GM18499 (cell line): Measurements from ENCODE around the gene C1orf185.
"Not testable (repeated sequence)": the region's sequence is repeated elsewhere in the genome, so short reads cannot be mapped to it uniquely, and the experiment has no call there.

Source experiments
- ATAC-seq: cut with Tn5 transposase; IDR thresholded peaks from one replicate; pipeline ENCODE4 v1.9.1; 2021; ENCODE audit warnings: moderate number of reproducible peaks; ENCODE audit not compliant: insufficient read depth, unreplicated experiment

The C1orf185 gene

GRCh38 chr1:51131185-51131584, 29.2 kb downstream of the C1orf185 start:
- no peak for ATAC-seq

GRCh38 chr1:51133045-51133444, 31.0 kb downstream of the C1orf185 start:
- no peak for ATAC-seq

DNA sequence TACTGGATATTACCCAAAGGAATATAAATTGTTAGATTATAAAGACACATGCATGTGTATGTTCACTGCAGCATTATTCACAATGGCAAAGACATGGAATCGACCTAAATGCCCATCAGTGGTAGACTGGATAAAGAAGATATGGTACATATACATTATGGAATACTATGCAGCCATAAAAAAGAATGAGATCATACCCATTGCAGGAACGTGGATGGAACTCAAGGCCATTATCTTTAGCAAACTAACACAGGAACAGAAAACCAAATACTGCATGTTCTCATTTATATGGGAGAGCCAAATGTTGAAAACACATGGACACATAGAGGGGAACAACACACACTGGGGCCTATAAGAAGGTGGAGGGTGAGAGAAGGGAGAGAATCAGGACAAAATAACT, 35.7 kb downstream of the C1orf185 start:
- not testable (repeated sequence) for ATAC-seq

DNA sequence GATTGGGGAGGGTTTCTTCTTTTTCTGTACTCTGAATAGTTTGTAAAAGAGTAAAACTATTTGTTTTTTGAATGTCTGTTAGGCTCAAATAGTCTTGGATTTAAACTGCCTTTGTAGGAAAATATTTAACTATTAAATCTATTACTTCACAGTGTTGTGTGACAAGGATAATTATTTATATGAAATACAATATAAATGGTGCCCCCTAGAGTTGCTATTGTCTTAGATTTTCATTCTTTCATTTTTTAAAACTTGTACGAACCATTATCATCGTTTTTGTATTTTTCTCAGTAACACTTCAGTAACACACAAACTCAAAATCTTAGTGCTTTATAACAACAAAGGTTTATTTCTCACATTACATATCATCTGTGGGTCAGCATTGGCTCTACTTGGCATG, 37.4 kb downstream of the C1orf185 start:
- no peak for ATAC-seq

GRCh38 chr1:51147394-51147793, 45.4 kb downstream of the C1orf185 start:
- no peak for ATAC-seq

DNA sequence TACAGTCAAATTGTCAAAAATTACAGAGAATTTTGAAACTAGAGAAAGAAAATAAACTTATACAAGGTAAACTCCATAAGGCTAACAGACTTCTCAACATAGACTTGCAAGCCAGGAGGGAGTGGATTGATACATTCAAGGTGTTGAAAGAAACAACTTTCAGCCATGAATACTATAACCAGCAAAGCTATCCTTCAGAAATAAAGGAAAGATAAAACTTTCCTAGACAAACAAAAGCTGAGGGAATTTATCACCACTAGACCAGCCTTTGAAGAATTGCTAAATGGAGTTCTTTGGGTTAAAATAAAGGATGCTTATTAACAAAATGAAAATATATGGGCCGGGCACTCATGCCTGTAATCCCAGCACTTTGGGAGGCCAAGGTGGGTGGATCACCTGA, 52.7 kb downstream of the C1orf185 start:
- ATAC-seq = no peak

- no peak for ATAC-seq
These were observed 54.7 kb downstream of the C1orf185 start for GRCh38 chr1:51156752-51157151.

- ATAC-seq = no peak
These were observed 55.4 kb downstream of the C1orf185 start for GRCh38 chr1:51157395-51157794.

DNA sequence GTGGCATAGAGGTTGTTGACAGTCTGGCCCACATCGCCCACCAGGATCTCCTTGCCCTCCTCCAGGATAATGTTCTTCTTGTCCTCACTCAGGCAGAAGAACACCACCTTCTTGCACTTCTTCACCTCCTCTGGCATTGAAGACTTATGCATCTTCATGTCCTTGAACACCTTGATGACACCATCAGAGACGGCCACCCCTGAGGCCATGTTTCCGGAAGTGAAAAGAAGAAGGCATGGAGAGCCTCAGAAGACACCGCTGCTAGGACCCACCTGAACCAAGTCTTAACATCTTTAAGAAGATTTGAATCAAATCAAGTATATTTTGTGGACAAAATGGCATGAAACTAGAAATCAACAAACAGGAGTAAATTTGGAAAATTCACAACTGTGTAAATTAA, 56.2 kb downstream of the C1orf185 start:
- ATAC-seq = no peak

- ATAC-seq = not testable (repeated sequence)
These were observed 60.5 kb downstream of the C1orf185 start for GRCh38 chr1:51162560-51162959.

GRCh38 chr1:51165540-51165939, 63.5 kb downstream of the C1orf185 start:
- no peak for ATAC-seq

DNA sequence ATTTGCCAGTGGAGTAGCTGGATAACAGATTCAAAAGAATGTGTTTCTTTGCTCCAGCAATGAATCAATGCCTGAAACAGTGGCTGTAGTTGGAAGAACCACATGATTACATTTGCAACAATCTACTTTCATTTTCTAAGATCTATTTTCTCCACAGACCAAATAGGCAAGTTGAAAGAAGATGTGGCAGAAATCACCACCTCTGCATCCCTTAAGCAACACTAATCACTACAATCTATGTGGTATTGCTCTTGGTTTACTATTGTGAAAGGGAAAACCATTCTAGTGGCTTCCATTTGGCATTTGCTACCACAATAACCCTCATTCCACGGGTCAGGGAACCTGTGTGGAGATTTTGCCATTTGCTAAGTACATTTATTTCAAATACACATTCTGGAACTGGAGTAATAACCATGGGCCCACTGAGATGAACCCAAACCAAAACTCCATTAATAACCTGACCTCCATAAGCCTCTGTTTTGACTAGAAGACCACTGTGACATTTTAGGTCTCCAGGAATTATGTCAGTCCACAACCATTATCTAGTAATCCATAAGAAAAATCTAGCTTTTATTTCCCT, 66.3 kb downstream of the C1orf185 start:
- ATAC-seq = no peak

GRCh38 chr1:51168936-51169335, 66.9 kb downstream of the C1orf185 start:
- ATAC-seq = no peak

DNA sequence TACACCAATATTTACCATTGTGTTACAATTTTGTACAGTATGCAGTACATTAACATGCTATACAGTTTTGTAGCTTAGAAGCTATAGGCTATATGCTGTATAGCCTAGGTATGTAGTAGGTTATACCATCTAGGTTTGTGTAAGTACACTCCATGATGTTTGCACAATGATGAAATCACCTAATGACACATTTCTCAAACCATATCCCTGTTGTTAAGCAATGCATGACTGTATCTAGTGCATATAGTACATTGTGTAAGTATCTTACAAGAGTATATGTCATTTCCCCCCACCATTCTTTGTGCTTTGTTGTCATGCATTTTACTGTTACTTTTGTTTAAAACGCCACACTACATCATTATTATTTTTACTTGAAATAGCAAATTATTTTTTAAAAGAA, 68.3 kb downstream of the C1orf185 start:
- no peak for ATAC-seq

DNA sequence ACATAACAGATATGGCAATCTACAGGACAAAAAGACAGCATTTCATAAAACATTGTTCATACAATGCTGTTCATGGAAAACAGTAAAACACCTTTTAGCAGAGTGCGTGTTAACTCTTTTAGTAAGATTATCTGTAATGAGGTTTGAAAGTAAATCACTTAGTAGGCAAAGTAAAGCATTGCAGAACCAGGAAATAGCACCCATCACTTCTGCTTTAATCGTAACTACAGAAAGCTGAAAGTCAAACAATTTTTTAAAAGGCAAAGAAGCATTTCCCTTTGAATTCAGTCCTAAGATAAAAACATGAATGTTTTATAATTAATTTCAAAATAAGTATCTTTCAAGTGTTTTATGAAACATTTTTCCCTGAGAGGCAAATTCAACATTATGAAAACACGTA, 70.8 kb downstream of the C1orf185 start:
- ATAC-seq = no peak

DNA sequence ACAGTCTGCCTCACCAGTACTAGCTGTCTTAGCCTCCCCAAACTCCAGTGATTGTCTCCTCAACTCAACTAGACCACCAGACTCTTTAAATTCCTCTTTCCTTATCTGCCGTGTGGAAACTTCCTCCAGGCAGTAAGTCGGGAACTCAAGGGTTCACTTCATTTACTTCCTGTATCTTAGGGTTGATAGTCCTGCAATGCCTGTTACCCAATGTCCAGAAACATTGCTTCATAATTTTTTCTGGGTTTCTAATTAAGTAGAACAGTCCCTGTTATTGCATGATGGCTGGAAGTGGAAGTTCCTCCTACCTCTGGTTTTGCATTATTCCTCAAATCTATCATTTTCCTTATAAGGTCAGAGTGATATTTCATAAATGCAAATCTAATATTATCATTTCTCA, 73.2 kb downstream of the C1orf185 start:
- ATAC-seq = no peak

DNA sequence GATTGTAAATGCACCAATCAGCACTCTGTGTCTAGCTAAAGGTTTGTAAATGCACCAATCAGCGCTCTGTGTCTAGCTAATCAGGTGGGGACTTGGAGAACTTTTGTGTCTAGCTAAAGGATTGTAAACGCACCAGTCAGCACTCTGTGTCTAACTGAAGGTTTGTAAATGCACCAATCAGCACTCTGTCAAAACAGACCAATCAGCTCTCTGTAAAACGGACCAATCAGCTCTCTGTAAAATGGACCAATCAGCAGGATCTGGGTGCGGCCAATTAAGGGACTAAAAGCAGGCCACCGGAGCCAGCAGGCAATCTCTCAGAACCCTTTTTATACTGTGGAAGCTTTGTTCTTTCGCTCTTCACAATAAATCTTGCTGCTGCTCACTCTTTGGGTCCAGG, 76.0 kb downstream of the C1orf185 start:
- not testable (repeated sequence) for ATAC-seq

DNA sequence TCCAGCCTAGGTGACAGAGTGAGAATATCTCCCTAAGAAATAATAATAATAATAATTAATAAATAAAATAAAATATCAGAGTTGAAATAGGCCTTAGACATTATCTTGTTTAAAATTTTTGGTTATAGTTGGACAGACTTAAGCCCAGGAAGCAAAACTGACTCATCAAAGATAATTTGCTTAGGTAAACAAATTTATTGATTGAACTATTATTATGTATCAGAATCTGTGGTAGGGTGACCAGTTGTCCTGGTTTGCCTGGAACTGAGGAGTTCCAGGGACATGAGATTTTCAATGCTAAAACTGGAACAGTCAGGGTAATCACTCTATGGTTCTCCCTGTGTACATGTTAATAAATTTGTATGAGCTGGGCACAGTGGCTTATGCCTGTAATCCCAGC, 86.2 kb downstream of the C1orf185 start:
- no peak for ATAC-seq

GRCh38 chr1:51189421-51190073, 87.5 kb downstream of the C1orf185 start:
- ATAC-seq = no peak

DNA sequence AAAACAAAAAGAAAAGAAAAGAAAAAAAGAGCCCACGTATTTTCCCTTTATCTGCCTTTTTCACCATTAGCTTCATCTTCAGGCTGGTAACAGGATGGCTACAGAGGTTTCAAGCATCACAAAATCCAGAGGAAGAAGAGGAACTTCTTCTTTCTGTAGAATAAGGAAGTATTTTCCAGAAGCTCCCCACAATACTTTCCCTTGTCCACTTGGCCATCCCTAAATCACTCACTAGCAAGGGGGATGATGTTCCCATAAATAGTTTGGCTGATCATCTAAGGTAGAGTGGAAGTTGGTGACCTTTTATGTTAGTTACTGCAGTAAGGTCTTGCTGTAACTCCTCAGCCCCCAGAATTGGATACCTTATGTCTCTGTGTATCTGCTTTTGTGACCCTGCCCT, 88.9 kb downstream of the C1orf185 start:
- no peak for ATAC-seq

DNA sequence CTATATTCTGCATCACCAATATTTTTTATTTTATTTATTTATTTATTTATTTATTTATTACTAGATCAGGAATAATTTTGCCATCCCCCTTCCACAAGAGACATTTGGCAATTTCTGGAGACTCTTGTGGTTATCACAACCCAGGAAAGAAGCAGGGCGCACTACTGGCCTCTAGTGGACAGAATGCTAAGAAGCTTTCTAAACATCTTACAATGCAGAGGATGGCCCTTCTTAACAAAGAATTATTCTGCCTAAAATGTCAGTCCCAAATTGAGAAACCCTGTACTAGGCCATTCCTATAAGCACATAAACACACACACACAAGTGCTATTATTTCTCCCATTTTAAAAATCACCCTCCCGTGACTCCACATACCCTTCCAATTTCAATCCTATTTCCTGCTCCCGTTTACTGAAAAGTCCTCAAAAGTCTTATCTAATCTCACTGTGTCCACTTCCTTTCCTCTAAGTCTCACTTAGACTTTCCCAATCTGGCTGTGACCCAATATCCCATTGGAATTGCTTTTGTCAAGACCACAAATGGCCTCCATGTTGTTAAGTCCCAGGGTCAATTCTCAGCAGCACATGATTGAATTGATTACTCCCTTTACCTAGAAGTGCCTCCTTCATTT, 90.3 kb downstream of the C1orf185 start:
- ATAC-seq = no peak

DNA sequence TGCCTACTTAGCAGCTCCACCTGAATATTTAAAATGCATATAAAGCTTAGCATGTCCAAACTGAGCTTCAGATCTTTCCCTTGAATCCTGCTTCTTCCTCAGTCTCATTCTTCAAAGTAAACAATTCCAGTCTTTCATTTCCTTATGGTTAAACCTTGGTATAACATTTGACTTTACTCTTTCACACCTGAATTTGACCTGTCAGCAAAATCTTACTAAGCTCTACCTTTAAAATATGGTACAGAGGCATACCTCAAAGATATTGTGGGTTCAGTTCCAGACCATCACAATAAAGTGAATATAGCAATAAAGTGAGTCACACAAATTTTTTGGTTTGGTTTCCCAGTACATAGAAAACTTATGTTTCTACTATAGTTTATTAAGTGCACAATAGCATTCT, 91.5 kb downstream of the C1orf185 start:
- no peak for ATAC-seq
